Activated CD4-positive, alpha-beta T cell treated with anti-CD3 and anti-CD28 coated beads, Interleukin-2, Interleukin-6, amounts not matched to agents 100 ng/mL and 50 ng/mL, durations not matched to agents 16 hours and 8 hours (primary cell): ENCODE measurements around the gene ANKRD33B.
"Not testable (repeated sequence)": the region's sequence is repeated elsewhere in the genome, so short reads cannot be mapped to it uniquely, and the experiment has no call there.

ENCODE experiments used
- DNase-seq: peaks from one replicate; pipeline ENCODE4 v3.0.0-alpha.2; 2020

The ANKRD33B gene

GRCh38 chr5:10623305-10623910, 59.5 kb downstream of the ANKRD33B start:
- DNase-seq: no peak

- no peak for DNase-seq
Observed at GRCh38 chr5:10624206-10624605, 60.3 kb downstream of the ANKRD33B start.

- no peak for DNase-seq
Observed at GRCh38 chr5:10624679-10625078, 60.8 kb downstream of the ANKRD33B start.

GRCh38 chr5:10625700-10626472, 62.0 kb downstream of the ANKRD33B start:
- DNase-seq: no peak

- DNase-seq: no peak
Observed at GRCh38 chr5:10626473-10627013, 62.7 kb downstream of the ANKRD33B start.

GRCh38 chr5:10627160-10627701, 63.4 kb downstream of the ANKRD33B start:
- no peak for DNase-seq

GRCh38 chr5:10628601-10629000, 64.7 kb downstream of the ANKRD33B start:
- DNase-seq: no peak

GRCh38 chr5:10629682-10630081, 65.8 kb downstream of the ANKRD33B start:
- DNase-seq: no peak

- DNase-seq: no peak
Observed at GRCh38 chr5:10630126-10630525, 66.3 kb downstream of the ANKRD33B start.

- not testable (repeated sequence) for DNase-seq
Observed at GRCh38 chr5:10630744-10631143, 66.9 kb downstream of the ANKRD33B start.

GRCh38 chr5:10631316-10631996, 67.6 kb downstream of the ANKRD33B start:
- DNase-seq: no peak

- DNase-seq: peak; percentile 80
Observed at GRCh38 chr5:10632110-10632761, 68.4 kb downstream of the ANKRD33B start.

- DNase-seq: peak; percentile 47
Observed at GRCh38 chr5:10633271-10634049, 69.6 kb downstream of the ANKRD33B start.

- DNase-seq: peak; percentile 13
Observed at GRCh38 chr5:10634050-10634449, 70.2 kb downstream of the ANKRD33B start.

- DNase-seq: no peak
Observed at GRCh38 chr5:10634562-10634961, 70.7 kb downstream of the ANKRD33B start.

- DNase-seq: peak; percentile 93
Observed at GRCh38 chr5:10635257-10635866, 71.5 kb downstream of the ANKRD33B start.

GRCh38 chr5:10635867-10636350, 72.0 kb downstream of the ANKRD33B start:
- DNase-seq: peak; percentile 27

GRCh38 chr5:10636363-10637142, 72.7 kb downstream of the ANKRD33B start:
- DNase-seq: no peak

GRCh38 chr5:10637944-10638343, 74.1 kb downstream of the ANKRD33B start:
- DNase-seq: no peak

GRCh38 chr5:10638723-10639122, 74.9 kb downstream of the ANKRD33B start:
- not testable (repeated sequence) for DNase-seq
